Thoracic aorta (tissue), 2 donors: ENCODE measurements around the gene RGR. TPM values are rescaled to one million over a fixed set of nuclear protein-coding genes. Genes with fewer than 3 reads are reported as not detected.

Experiments used
- ATAC-seq: fragments of 150-250 bp; one replicate; pipeline ENCODE4 v1.8.0; 2017; ENCODE audit warnings: low read depth; ENCODE audit not compliant: insufficient number of reproducible peaks, low FRiP score
- DNase-seq: peaks from one replicate; pipeline ENCODE4 v3.0.0-alpha.2; 2020; ENCODE audit warnings: low spot score
- H3K27ac ChIP-seq, 2 donors: fragments of 200-600 bp; sonication (generic); 1 replicate in 1 of 2; 2 replicates in 1 of 2; pipeline ENCODE4 v1.5.1; 2016; ENCODE audit warnings: mild to moderate bottlenecking in 2 of 2, moderate library complexity in 2 of 2
- H3K27me3 ChIP-seq: fragments of 200-600 bp; sonication (generic); replicated peaks from 2 replicates; pipeline ENCODE4 v1.6.0; 2016; ENCODE audit warnings: mild to moderate bottlenecking; ENCODE audit not compliant: insufficient read depth
- H3K36me3 ChIP-seq: fragments of 200-600 bp; sonication (generic); one replicate; pipeline ENCODE4 v1.5.1; 2016
- H3K4me1 ChIP-seq, 2 donors: fragments of 200-600 bp; sonication (generic); 1 replicate in 1 of 2; 2 replicates in 1 of 2; pipeline versions ENCODE4 v1.5.1 to v1.6.0; 2016; ENCODE audit warnings: low read depth in 2 of 2, mild to moderate bottlenecking in 1 of 2; ENCODE audit not compliant: control insufficient read depth in 1 of 2
- H3K4me3 ChIP-seq: fragments of 200-600 bp; sonication (generic); 2 replicates; pipeline ENCODE4 v1.5.1; 2016; ENCODE audit warnings: mild to moderate bottlenecking
- H3K9me3 ChIP-seq: fragments of 200-600 bp; sonication (generic); 2 replicates; pipeline ENCODE4 v1.5.1; 2016
- CTCF ChIP-seq: fragments of 200-600 bp; sonication (generic); IDR thresholded peaks from one replicate; pipeline ENCODE4 v1.5.1; 2019; ENCODE audit warnings: antibody characterized with exemption
- total RNA-seq, 2 donors: library from RNA; depleted of rRNA; stranded (reverse); fragments of >200 nt; gene quantifications; one replicate each; pipeline versions ENCODE4 v1.1.0 to v1.2.3, GENCODE V29; 2016

The RGR gene
- total RNA-seq, 2 donors from 2014 or later: not detected

GRCh38 chr10:84264611-84265141 lies 19.8 kb downstream of the RGR start:
- TF ChIP-seq CTCF: peak; percentile 94
- Histone ChIP-seq H3K27me3 (no peaks in the 10 kb centered on the region), H3K27ac (no peak overlapping the region), H3K4me1 (no peaks in the 10 kb centered on the region), H3K36me3 (no peaks in the 10 kb centered on the region), H3K4me3 (no peak overlapping the region), H3K9me3 (no peaks in the 10 kb centered on the region)
- DNase-seq (peak; percentile 22), ATAC-seq (no peak)

- no peaks in the 10 kb centered on the region for H3K4me1 ChIP-seq
- no peaks in the 10 kb centered on the region for H3K27me3 ChIP-seq
- no peak overlapping the region for H3K27ac ChIP-seq
- DNase-seq (no peak), ATAC-seq (no peak)
- no peaks in the 10 kb centered on the region for H3K9me3 ChIP-seq
- no peak for TF ChIP-seq CTCF
- H3K36me3 ChIP-seq: no peaks in the 10 kb centered on the region
- no peak overlapping the region for H3K4me3 ChIP-seq
Measured at GRCh38 chr10:84265418-84265817, 20.6 kb downstream of the RGR start.

GRCh38 chr10:84267503-84268126 lies 22.8 kb downstream of the RGR start:
- Histone ChIP-seq H3K4me1 (no peaks in the 10 kb centered on the region), H3K27me3 (no peaks in the 10 kb centered on the region), H3K4me3 (no peak overlapping the region), H3K9me3 (no peaks in the 10 kb centered on the region), H3K27ac (no peak overlapping the region), H3K36me3 (no peaks in the 10 kb centered on the region)
- no peak for TF ChIP-seq CTCF
- ATAC-seq: no peak
- no peak for DNase-seq

GRCh38 chr10:84269162-84269561 lies 24.3 kb downstream of the RGR start:
- DNase-seq (no peak), ATAC-seq (no peak)
- H3K9me3 ChIP-seq: no peaks in the 10 kb centered on the region
- no peak overlapping the region for H3K4me3 ChIP-seq
- TF ChIP-seq CTCF: no peak
- H3K4me1 ChIP-seq: no peaks in the 10 kb centered on the region
- no peak overlapping the region for H3K27ac ChIP-seq
- no peaks in the 10 kb centered on the region for H3K36me3 ChIP-seq
- H3K27me3 ChIP-seq: no peaks in the 10 kb centered on the region

- Histone ChIP-seq H3K4me3 (no peak overlapping the region), H3K4me1 (no peaks in the 10 kb centered on the region), H3K9me3 (no peaks in the 10 kb centered on the region), H3K36me3 (no peaks in the 10 kb centered on the region), H3K27ac (no peak overlapping the region), H3K27me3 (no peaks in the 10 kb centered on the region)
- TF ChIP-seq CTCF: no peak
- ATAC-seq (no peak), DNase-seq (no peak)
Measured at GRCh38 chr10:84269773-84270172, 24.9 kb downstream of the RGR start.
